Kidney (tissue), 22 donors: ENCODE results near the gene METTL23. TPM values are rescaled to one million over a fixed set of nuclear protein-coding genes. Genes with fewer than 3 reads are reported as not detected.

ENCODE experiments used
- DNase-seq, 5 donors: peaks; one replicate each; pipeline ENCODE4 v3.0.0-alpha.2; 2013 to 2020
- FAIRE-seq: peaks from 2 replicates; lab custom pipeline; 2012; peaks lifted over from hg19 to GRCh38; lab: Jason Lieb, UNC
- H3K27ac ChIP-seq, 2 donors: one replicate each; pipeline ENCODE4 v1.7.0; 2013; ENCODE audit warnings: low read depth in 2 of 2, low read length in 2 of 2, inconsistent platforms in 1 of 2
- H3K27me3 ChIP-seq: one replicate; pipeline ENCODE4 v1.7.1; 2013; ENCODE audit warnings: low read length, inconsistent platforms; ENCODE audit not compliant: control insufficient read depth, insufficient read depth
- H3K36me3 ChIP-seq, 3 donors: one replicate each; pipeline versions ENCODE4 v1.7.0 to v1.7.1; 2013; ENCODE audit warnings: low read length in 3 of 3, control low read depth in 1 of 3, inconsistent platforms in 1 of 3; ENCODE audit not compliant: insufficient read depth in 3 of 3, control insufficient read depth in 2 of 3
- H3K4me1 ChIP-seq, 3 donors: one replicate each; pipeline versions ENCODE4 v1.7.0 to v1.7.1; 2013; ENCODE audit warnings: low read length in 3 of 3, inconsistent platforms in 1 of 3, low read depth in 1 of 3; ENCODE audit not compliant: control insufficient read depth in 2 of 3, insufficient read depth in 2 of 3
- H3K4me3 ChIP-seq, 3 donors: one replicate each; pipeline versions ENCODE4 v1.7.0 to v1.8.1; 2013; ENCODE audit warnings: low read length in 3 of 3, control low read depth in 1 of 3, inconsistent platforms in 1 of 3
- H3K9ac ChIP-seq, 3 donors: one replicate each; pipeline versions ENCODE4 v1.7.0 to v1.7.1; 2013; ENCODE audit warnings: low read length in 3 of 3, control low read depth in 1 of 3, inconsistent platforms in 1 of 3
- H3K9me3 ChIP-seq, 3 donors: one replicate each; pipeline versions ENCODE4 v1.7.0 to v1.7.1; 2013; ENCODE audit warnings: low read length in 3 of 3, control low read depth in 1 of 3, inconsistent platforms in 1 of 3; ENCODE audit not compliant: control insufficient read depth in 2 of 3, insufficient read depth in 1 of 3
- CTCF ChIP-seq: IDR thresholded peaks from 3 replicates; pipeline ENCODE4 v1.5.1; 2012; ENCODE audit warnings: mild to moderate bottlenecking, moderate library complexity, borderline replicate concordance; ENCODE audit not compliant: insufficient read depth; ENCODE audit errors: extremely low read depth
- intact Hi-C: fragments of 100-400 bp; cut with DNase I; formaldehyde crosslinking; loops from one replicate; pipeline ENCODE4 v1.11.1; 2022
- long read RNA-seq, 10 donors: library from polyadenylated mRNA in 1 of 10; unstranded in 1 of 10; transcript quantifications; one replicate each; pipeline ENCODE4 v2.0.0 and lab custom pipeline, GENCODE V29; 2021 to 2026
- polyA plus RNA-seq: library from polyadenylated mRNA; stranded (reverse); fragments of 350-450 nt; fragmentation: Illumina TruSeq; extraction: RNeasy Lipid Tissue Mini Kit (QIAGEN cat#74804); gene quantifications from one replicate; pipeline ENCODE4 v1.2.3, GENCODE V29; 2014; ENCODE audit warnings: low read depth, low replicate concordance; ENCODE audit not compliant: insufficient read depth
- total RNA-seq: library from RNA; stranded (reverse); fragmentation: NEBNext Ultra II Directional; extraction: Animal tissue kit (Norgen Biotek cat#: 25700); gene quantifications from one replicate; pipeline ENCODE4 v1.2.1, GENCODE V29; 2021
- donor health status: control.
- donor health status: control.
- donor health status: control.
- donor health status: control.
- donor health status: control.
- donor health status: DM: yes; HTN: yes; CAD: no.
- donor health status: Normal renal cell carcinoma (clear cell type).

Gene METTL23
- total RNA-seq (38.2 TPM), polyA plus RNA-seq (53.0 TPM)
- long read RNA-seq, donor 1, transcript METTL23-204 (4 exons, 904 nt) = major isoform, 7 of 13 reads
- long read RNA-seq, donor 1, partial matches to known transcripts = 0 of 13 reads
- long read RNA-seq, donor 1, other reads (novel, unspliced or antisense) = 0 of 13 reads
- long read RNA-seq, donor 2, transcript METTL23-204 (4 exons, 904 nt) = major isoform, 6 of 13 reads
- long read RNA-seq, donor 2, partial matches to known transcripts = 0 of 13 reads
- long read RNA-seq, donor 2, other reads (novel, unspliced or antisense) = 0 of 13 reads
- long read RNA-seq, donor 3, transcript METTL23-212 (4 exons, 1,006 nt) = major isoform, 5 of 17 reads
- long read RNA-seq, donor 3, partial matches to known transcripts = 0 of 17 reads
- long read RNA-seq, donor 3, other reads (novel, unspliced or antisense) = 0 of 17 reads
- long read RNA-seq, donor 4, partial matches to known transcripts = 0 of 5 reads
- long read RNA-seq, donor 4, other reads (novel, unspliced or antisense) = 0 of 5 reads
- long read RNA-seq, donor 5 = 0 reads
- long read RNA-seq, donor 6, partial matches to known transcripts = 0 of 15 reads
- long read RNA-seq, donor 6, other reads (novel, unspliced or antisense) = 0 of 15 reads
- long read RNA-seq, donor 7, partial matches to known transcripts = 2 of 12 reads
- long read RNA-seq, donor 7, other reads (novel, unspliced or antisense) = 1 of 12 reads
- long read RNA-seq, donor 8, partial matches to known transcripts = 0 of 13 reads
- long read RNA-seq, donor 8, other reads (novel, unspliced or antisense) = 0 of 13 reads
- long read RNA-seq, donor 9, partial matches to known transcripts = 0 of 4 reads
- long read RNA-seq, donor 9, other reads (novel, unspliced or antisense) = 0 of 4 reads
- long read RNA-seq, donor 10, partial matches to known transcripts = 0 of 3 reads
- long read RNA-seq, donor 10, other reads (novel, unspliced or antisense) = 0 of 3 reads

DNA sequence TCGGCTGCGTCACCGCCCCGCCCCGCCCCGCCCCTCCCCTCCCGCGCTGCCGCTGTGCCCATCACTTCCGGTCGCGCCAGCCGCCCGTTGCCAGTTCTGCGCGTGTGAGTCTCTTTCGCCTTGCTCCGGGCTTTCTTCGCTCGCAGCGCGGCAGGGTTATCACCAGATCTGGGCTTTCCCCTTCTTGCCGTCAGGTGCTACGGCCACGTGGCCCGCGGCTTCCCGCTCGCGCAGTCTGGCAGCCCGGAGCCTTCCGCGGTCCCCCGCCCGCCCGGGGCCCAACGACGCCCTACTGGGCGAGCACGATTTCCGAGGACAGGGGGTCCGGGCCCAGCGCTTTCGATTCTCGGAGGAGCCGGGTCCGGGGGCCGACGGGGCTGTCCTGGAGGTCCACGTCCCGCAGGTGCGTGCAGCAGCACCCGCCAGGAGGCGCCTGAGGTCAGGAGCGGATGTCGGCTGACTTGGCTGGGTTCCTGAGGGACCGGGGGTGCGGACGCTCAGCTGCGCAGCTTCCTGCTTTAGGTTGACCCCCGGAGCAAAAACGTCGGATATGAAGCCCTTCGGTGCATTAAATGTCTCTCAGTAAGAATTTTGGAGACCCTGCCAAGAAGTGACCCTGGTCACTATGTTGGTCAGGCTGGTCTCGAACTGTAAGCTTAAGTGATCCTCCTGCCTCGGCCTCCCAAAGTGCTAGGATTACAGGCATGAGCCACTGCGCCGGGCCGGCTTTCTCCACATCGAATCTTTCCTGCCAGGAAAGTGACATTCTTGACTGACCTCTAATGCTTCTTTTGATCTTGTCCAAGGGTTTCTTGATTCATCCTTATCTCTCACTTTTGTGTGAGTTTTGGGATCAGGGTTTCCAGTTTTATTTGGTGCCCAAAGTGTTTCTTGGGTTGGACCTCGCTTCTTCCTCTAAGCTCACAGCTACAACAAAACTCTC, at the start of gene METTL23:
Gene METTL23, plus strand, starts transcription at position 64 of the 943 bp plus-strand sequence. CDS start 2,872 bp downstream, outside the sequence.
- peak; percentile 32 for TF ChIP-seq CTCF
- Histone ChIP-seq H3K36me3 (peaks cover 3 to 19% (median 3%) of the 10 kb centered on the region in 3 donors), H3K4me3 (peak within 1 kb of the TSS; percentile 76 to 96 (median 81)), H3K4me1 (peaks cover 3 to 18% (median 12%) of the 10 kb centered on the region in 3 donors), H3K9me3 (no peaks in the 10 kb centered on the region), H3K27ac (peak within 1 kb of the TSS; percentile 99), H3K27me3 (no peaks in the 10 kb centered on the region), H3K9ac (peak within 1 kb of the TSS; percentile 64 to 99 (median 85))
- intact Hi-C loops = no loop called here
- peak; percentile 80 to 95 (median 89) for DNase-seq
- FAIRE-seq = no peak

- no peak overlapping the region for H3K9ac ChIP-seq
- DNase-seq (peak in 1 of 5 donors; percentile 54), FAIRE-seq (no peak)
- H3K27ac ChIP-seq = no peak overlapping the region
- H3K27me3 ChIP-seq = no peaks in the 10 kb centered on the region
- H3K36me3 ChIP-seq = peaks cover 0 to 4% (median 0%) of the 10 kb centered on the region in 3 donors
- no peaks in the 10 kb centered on the region for H3K9me3 ChIP-seq
- peaks cover 0 to 4% (median 4%) of the 10 kb centered on the region in 3 donors for H3K4me1 ChIP-seq
- TF ChIP-seq CTCF = no peak
- H3K4me3 ChIP-seq = no peak overlapping the region
- intact Hi-C loops = no loop called here
Measured at GRCh38 chr17:76677406-76677805, 49.2 kb upstream of the METTL23 start.

- intact Hi-C loops = no loop called here
- Histone ChIP-seq H3K4me3 (no peak overlapping the region), H3K9me3 (no peaks in the 10 kb centered on the region), H3K27me3 (no peaks in the 10 kb centered on the region), H3K27ac (no peak overlapping the region), H3K9ac (no peak overlapping the region), H3K36me3 (peaks cover 0 to 7% (median 0%) of the 10 kb centered on the region in 3 donors), H3K4me1 (peaks cover 0 to 2% (median 0%) of the 10 kb centered on the region in 3 donors)
- peak in 1 of 5 donors; percentile 59 for DNase-seq
- no peak for TF ChIP-seq CTCF
- no peak for FAIRE-seq
Measured at GRCh38 chr17:76678330-76678729, 48.3 kb upstream of the METTL23 start.
